Fibroblast of lung (primary cell): Measurements from ENCODE around the gene EMC8. TPM values are rescaled to one million over a fixed set of nuclear protein-coding genes. Genes with fewer than 3 reads are reported as not detected.

Source experiments
- DNase-seq, 2 donors: peaks; one replicate each; pipeline versions ENCODE4 v3.0.0 to v3.0.0-alpha.2; 2010; ENCODE audit warnings: low read depth in 2 of 2
- H2AFZ ChIP-seq: 2 replicates; pipeline ENCODE4 v1.5.1; 2012; ENCODE audit warnings: low read length, control low read depth, inconsistent platforms
- H3K27ac ChIP-seq: 2 replicates; pipeline ENCODE4 v1.5.1; 2011; ENCODE audit warnings: low read length, control low read depth; ENCODE audit not compliant: insufficient read depth
- H3K27me3 ChIP-seq: 2 replicates; pipeline ENCODE4 v1.5.1; 2011; ENCODE audit warnings: mild to moderate bottlenecking, low read length; ENCODE audit not compliant: control insufficient read depth, insufficient read depth
- H3K36me3 ChIP-seq: 2 replicates; pipeline ENCODE4 v1.5.1; 2011; ENCODE audit warnings: low read length; ENCODE audit not compliant: control insufficient read depth, insufficient read depth
- H3K4me1 ChIP-seq: 2 replicates; pipeline ENCODE4 v1.5.1; 2011; ENCODE audit warnings: low read length; ENCODE audit not compliant: control insufficient read depth, insufficient read depth; ENCODE audit errors: extremely low read depth
- H3K4me2 ChIP-seq: 2 replicates; pipeline ENCODE4 v1.5.1; 2011; ENCODE audit warnings: low read length, control low read depth; ENCODE audit not compliant: insufficient read depth; ENCODE audit errors: extremely low read depth
- H3K4me3 ChIP-seq, 4 experiments: fragments of 200-600 bp in 1 of 4; sonication (generic) in 1 of 4; replicated peaks in 1 of 4; 2 replicates each; pipeline ENCODE4 v1.5.1; 2011 to 2016; ENCODE audit warnings: low read length in 4 of 4, low read depth in 3 of 4, mild to moderate bottlenecking in 3 of 4, control low read depth in 2 of 4, inconsistent platforms in 1 of 4, mixed read lengths in 1 of 4; ENCODE audit not compliant: insufficient read depth in 1 of 4; ENCODE audit errors: control extremely low read depth in 1 of 4
- H3K79me2 ChIP-seq: 2 replicates; pipeline ENCODE4 v1.5.1; 2012; ENCODE audit warnings: mild to moderate bottlenecking, low read length, inconsistent platforms; ENCODE audit not compliant: control insufficient read depth, insufficient read depth
- H3K9ac ChIP-seq: 2 replicates; pipeline ENCODE4 v1.5.1; 2011; ENCODE audit warnings: mild to moderate bottlenecking, low read length, control low read depth; ENCODE audit not compliant: insufficient read depth
- H3K9me3 ChIP-seq: 2 replicates; pipeline ENCODE4 v1.5.1; 2012; ENCODE audit warnings: low read depth, low read length; ENCODE audit not compliant: control insufficient read depth, insufficient read depth
- H4K20me1 ChIP-seq: 2 replicates; pipeline ENCODE4 v1.5.1; 2011; ENCODE audit warnings: low read length; ENCODE audit not compliant: control insufficient read depth, insufficient read depth; ENCODE audit errors: extremely low read depth
- EZH2 ChIP-seq: IDR thresholded peaks from 2 replicates; pipeline ENCODE4 v1.5.1; 2012; ENCODE audit warnings: low read length, control low read depth, mild to moderate bottlenecking; ENCODE audit errors: missing control alignments
- polyA plus RNA-seq, 2 donors: library from polyadenylated mRNA; depleted of rRNA in 1 of 2; stranded (reverse) in 1 of 2; unstranded in 1 of 2; fragments of >200 nt; gene quantifications; 2 replicates each; pipeline ENCODE4 v1.2.1, GENCODE V29; 2011 to 2012; ENCODE audit warnings: missing spikeins in 1 of 2
- total RNA-seq: library from RNA; depleted of rRNA; stranded (reverse); fragments of >200 nt; gene quantifications from 2 replicates; pipeline ENCODE4 v1.2.1, GENCODE V29; 2014
- TF ChIP-seq, protein P1 (sequence below), 2 donors: IDR thresholded peaks in 1 of 2; conservative IDR thresholded peaks in 1 of 2; 1 replicate in 1 of 2; 2 replicates in 1 of 2; pipeline ENCODE4 v1.5.1; 2011 to 2012; ENCODE audit warnings: low read length in 2 of 2, control low read depth in 1 of 2, inconsistent platforms in 1 of 2, low read depth in 1 of 2, mild to moderate bottlenecking in 1 of 2

EMC8 gene
- total and polyA plus RNA-seq, 2 donors (not counting 1 experiment from before 2014, with no cell fraction given), result 25.1 to 25.9 TPM

DNA sequence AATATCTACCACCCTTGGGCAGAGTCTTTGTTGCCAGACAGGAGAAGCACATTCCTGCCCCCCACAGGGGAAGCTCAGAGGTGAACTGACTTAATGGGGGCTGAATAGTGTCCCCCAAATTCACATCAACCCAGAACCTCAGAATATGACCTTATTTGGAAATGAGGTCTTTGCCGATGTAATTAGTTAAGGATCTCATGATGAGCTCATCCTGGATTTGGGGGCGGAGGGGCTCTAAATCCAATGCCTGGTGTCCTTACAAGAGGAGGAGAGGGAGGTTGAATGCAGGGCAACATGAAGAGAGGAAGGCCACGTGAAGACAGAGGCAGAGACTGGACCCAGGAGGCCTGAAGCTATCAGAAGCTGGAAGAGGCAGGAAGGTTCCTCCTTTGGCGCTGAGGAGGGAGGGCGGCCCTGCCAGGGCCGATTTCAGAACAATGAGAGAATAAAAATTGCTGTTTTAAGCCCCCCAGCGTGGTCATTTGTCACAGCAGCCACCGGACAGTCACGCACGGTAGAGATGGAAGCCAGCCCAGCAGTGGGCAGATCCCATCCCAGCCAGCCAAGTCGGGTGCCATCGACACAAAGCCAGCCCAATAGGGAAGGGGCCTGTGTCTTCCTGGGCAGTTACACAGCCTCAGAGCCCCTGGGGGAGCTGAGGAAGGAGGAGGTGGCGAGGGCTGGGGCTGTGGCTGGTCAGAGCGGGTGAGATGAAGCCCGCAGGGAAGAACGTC lies 69.7 kb downstream of the EMC8 start:
- Histone ChIP-seq H3K27ac (no peak overlapping the region), H3K4me1 (no peaks in the 10 kb centered on the region), H3K4me3 (no peak overlapping the region), H2AFZ (no peak overlapping the region), H4K20me1 (no peaks in the 10 kb centered on the region), H3K79me2 (no peaks in the 10 kb centered on the region), H3K4me2 (no peak overlapping the region), H3K27me3 (no peaks in the 10 kb centered on the region), H3K9ac (no peak overlapping the region), H3K9me3 (no peaks in the 10 kb centered on the region), H3K36me3 (no peaks in the 10 kb centered on the region)
- DNase-seq, result peak; percentile 42 to 46
- TF ChIP-seq, protein P1, sequence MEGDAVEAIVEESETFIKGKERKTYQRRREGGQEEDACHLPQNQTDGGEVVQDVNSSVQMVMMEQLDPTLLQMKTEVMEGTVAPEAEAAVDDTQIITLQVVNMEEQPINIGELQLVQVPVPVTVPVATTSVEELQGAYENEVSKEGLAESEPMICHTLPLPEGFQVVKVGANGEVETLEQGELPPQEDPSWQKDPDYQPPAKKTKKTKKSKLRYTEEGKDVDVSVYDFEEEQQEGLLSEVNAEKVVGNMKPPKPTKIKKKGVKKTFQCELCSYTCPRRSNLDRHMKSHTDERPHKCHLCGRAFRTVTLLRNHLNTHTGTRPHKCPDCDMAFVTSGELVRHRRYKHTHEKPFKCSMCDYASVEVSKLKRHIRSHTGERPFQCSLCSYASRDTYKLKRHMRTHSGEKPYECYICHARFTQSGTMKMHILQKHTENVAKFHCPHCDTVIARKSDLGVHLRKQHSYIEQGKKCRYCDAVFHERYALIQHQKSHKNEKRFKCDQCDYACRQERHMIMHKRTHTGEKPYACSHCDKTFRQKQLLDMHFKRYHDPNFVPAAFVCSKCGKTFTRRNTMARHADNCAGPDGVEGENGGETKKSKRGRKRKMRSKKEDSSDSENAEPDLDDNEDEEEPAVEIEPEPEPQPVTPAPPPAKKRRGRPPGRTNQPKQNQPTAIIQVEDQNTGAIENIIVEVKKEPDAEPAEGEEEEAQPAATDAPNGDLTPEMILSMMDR (conservative IDR thresholded peaks at IDR 0.05 in 1 of 2, IDR thresholded peaks at IDR 0.05 in 1 of 2; ENCODE audit: low read depth in 1 of 2, low read length in 2 of 2), result no peak

DNA sequence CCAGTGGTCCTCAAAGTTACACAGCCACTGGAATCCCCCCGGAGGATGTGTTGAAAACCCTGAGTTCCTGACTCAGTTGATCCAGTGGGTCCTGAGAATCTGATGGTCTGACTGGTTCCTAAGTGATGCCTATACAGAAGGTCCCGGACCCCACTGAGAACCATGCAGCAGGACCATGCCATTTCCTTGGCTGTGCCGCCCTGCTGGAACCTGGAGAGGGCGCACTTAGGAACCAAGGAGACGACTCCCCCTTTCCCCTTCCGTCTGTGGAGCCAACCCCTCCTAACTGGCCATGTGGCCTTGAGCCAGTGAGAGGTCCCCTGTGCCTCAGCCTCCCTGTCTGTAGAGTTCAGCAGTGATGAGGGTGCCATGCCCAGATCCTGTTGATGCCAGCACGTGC lies 70.5 kb downstream of the EMC8 start:
- TF ChIP-seq, protein P1 (conservative IDR thresholded peaks at IDR 0.05 in 1 of 2, IDR thresholded peaks at IDR 0.05 in 1 of 2; ENCODE audit: low read depth in 1 of 2, low read length in 2 of 2), result peak in 1 of 2 donors; percentile 23
- no peak for TF ChIP-seq EZH2
- Histone ChIP-seq H3K79me2 (no peaks in the 10 kb centered on the region), H2AFZ (no peak overlapping the region)

More for the DNA sequence above, 70.5 kb downstream of the EMC8 start:
- no peaks in the 10 kb centered on the region for H3K9me3 ChIP-seq
- H3K4me3 ChIP-seq, result no peak overlapping the region
- no peak overlapping the region for H3K9ac ChIP-seq
- no peaks in the 10 kb centered on the region for H3K27me3 ChIP-seq
- no peak overlapping the region for H3K4me2 ChIP-seq
- no peaks in the 10 kb centered on the region for H4K20me1 ChIP-seq
- H3K27ac ChIP-seq, result no peak overlapping the region
- H3K36me3 ChIP-seq, result no peaks in the 10 kb centered on the region
- no peak for DNase-seq
- H3K4me1 ChIP-seq, result no peaks in the 10 kb centered on the region

Other genes with a start within 250 kb of the EMC8 start
- gene GSE1, start 186.2 kb downstream of the EMC8 start, total RNA-seq, result 31.1 and 35.7 TPM in 2 replicates
- 11.0 and 13.0 TPM in 2 replicates for gene GSE1, start 186.2 kb downstream of the EMC8 start, polyA plus RNA-seq
- gene GINS2, start 110.6 kb downstream of the EMC8 start, total RNA-seq, result 0.26 and 1.8 TPM in 2 replicates
- gene GINS2, start 110.6 kb downstream of the EMC8 start, polyA plus RNA-seq, result 5.5 and 18.3 TPM in 2 replicates
- 5.4 and 6.4 TPM in 2 replicates for gene C16orf74, start 48.4 kb downstream of the EMC8 start, total RNA-seq
- gene C16orf74, start 48.4 kb downstream of the EMC8 start, polyA plus RNA-seq, result 3.2 and 4.6 TPM in 2 replicates
- 442 and 484 TPM in 2 replicates for gene COX4I1, start 151 bp upstream of the EMC8 start, total RNA-seq
- 597 and 653 TPM in 2 replicates for gene COX4I1, start 151 bp upstream of the EMC8 start, polyA plus RNA-seq
- gene IRF8, start 99.6 kb upstream of the EMC8 start, total RNA-seq, result 0.26 TPM in 1 of 2 replicates, not detected in the other
- 0.14 TPM in 1 of 2 replicates, not detected in the other for gene IRF8, start 99.6 kb upstream of the EMC8 start, polyA plus RNA-seq